HG03571 (cell line): Measurements from ENCODE around the gene TMED6.
"Not testable (repeated sequence)": the region's sequence is repeated elsewhere in the genome, so short reads cannot be mapped to it uniquely, and the experiment has no call there.

Source experiments
- ATAC-seq: cut with Tn5 transposase; IDR thresholded peaks from one replicate; pipeline ENCODE4 v1.9.1; 2021; ENCODE audit not compliant: unreplicated experiment

TMED6 gene

DNA sequence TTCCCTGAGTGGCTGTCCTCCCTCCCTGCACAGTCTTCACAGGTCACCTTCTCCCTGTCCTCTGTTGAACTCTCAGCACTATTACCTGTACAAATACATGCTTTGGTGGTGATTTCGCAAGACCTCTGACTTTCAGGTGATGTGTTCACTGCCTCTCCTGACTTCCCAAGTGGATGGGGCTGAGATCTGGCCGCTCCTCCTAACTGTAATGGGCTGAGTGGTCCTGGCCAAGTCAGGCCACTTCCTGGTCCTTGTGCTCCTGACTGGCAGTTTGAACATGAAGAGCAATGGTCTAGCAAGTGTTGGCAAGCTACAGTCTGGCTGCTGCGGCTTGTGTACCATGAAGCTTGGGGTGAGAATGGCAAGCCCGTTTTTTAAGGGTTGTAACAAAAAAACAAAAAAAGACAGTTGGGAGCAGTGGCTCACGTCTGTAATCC, 11.7 kb upstream of the TMED6 start:
- no peak for ATAC-seq

DNA sequence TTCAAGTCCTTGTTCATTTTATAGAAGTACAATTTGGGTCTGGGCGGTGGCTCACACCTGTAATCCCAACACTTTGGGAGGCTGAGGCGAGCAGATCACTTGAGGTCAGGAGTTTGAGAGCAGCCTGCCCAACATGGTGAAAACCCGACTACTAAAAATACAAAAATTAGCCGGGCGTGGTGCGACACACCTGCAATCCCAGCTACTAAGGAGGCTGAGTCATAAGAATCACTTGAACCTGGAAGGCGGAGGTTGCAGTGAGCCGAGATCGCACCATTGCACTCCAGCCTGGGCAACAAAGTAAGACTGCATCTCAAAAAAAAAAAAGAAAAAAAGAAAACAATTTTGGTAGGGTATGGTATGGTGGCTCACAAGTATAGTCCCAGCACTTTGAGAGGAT, 8.5 kb upstream of the TMED6 start:
- not testable (repeated sequence) for ATAC-seq

DNA sequence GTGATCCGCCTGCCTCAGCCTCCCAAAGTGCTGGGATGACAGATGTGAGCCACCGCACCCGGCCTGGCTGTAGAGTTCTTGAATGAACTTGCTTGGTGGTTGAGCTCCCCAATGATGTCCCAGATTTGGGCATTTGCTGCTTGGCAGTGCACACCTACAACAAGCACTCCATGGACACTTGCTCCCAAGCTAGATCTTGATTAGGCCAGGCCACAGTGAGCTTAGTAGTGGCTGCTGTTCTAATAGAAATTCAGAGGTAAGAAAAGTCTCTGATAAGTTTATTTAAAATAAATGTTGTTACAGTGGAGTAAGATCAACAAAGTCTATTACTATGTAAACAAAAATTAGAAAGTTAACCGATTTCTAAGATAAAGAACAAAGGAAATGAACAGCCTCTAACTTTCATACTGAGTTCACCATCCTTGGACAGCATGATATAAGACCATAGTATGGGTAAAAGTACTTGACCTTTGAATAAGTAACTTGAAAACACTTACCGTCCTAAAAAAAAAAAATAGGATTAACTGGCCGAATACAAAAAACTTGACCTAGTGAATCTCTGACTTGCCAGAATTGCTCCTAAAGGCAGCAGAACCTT, 951 bp downstream of the TMED6 start:
- no peak for ATAC-seq

DNA sequence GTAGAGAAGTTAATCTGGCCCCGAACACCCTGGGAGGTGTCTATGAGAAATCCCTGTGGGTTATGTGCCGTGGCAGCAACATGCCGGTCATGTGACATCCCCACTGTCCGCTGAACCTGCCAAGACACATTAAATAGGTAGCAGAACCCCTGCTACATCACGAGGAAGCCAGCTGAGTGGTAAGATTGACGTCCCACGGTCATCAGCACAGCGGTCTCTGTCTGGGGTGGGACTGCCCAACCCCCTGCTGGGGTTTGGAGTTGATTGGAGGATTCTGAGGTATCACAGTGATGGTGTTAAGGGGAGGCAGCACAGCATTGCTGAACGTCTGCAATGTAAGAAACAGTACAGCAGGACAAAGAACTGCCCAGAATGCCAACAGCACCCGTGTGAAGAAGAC, 2.0 kb downstream of the TMED6 start:
- ATAC-seq = no peak

DNA sequence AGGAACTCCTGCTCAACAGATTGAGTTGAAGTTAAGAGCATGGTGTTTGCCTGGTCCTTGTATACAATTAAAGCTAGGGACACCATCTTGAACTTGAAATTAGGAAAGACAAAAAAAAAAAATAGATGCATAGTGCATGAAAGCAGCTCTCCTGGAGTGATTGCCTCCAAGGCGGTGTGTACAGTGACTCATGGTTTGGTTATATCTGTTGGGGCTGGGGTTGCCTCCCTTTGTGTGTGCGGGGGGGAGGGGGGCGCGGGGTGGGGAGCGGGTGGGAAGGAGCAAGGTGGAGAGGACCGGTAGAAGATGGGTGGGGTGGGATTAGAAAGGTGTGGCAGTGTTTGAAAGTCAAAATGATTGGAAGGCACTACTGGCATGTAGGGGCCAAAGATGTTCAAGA, 3.4 kb downstream of the TMED6 start:
- ATAC-seq = no peak

DNA sequence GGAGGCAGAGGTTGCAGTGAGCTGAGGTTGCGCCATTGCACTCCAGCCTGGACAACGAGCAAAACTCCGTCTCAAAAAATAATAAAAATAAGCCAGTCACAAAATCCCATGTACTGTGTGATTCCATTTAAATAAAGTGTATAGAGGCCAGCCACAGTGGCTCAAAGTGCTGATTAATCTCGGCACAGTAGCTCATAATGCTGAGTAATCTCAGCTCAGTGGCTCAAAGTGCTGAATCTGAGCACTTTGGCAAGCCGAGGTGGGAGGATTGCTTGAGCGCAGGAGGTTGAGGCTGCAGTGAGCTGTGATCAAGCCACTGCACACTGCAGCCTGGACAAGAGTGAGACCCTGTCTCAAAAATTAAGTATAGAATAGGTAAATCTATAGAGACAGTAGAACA, 4.9 kb downstream of the TMED6 start:
- ATAC-seq = no peak

DNA sequence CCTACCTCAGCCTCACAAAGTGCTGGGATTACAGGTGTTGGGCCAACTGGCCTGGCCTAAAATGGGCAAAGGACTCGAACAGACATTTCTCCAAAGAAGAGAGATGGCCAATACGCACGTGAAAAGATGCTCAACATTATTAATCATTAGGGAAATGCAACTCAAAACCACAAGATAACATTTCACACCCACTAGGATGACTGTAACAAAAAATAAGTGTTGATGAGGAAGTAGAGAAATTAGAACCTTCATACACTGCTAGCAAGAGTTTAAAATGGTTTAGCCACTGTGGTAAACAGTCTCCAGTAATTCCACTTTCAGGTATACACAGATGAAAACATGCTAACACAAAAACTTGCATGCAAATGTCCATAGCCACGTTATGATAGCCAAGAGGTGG, 5.7 kb downstream of the TMED6 start:
- no peak for ATAC-seq

DNA sequence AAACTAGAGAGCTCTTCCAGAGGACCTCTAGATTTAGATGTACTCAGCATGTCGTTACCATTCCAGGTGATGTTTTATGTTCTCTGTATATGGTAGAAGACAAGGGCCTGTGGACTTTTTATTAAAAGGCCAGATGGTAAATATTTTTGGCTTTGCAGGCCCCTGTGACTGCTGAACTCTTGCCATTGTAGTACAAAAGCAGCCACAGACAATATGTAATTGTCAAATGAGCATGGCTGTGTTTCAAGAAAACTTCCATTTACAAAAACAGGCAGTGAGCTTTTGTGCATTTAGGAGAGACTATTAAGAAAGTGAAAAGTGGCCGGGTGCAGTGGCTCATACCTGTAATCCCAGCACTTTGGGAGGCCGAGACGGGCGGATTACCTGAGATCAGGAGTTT, 7.4 kb downstream of the TMED6 start:
- no peak for ATAC-seq

DNA sequence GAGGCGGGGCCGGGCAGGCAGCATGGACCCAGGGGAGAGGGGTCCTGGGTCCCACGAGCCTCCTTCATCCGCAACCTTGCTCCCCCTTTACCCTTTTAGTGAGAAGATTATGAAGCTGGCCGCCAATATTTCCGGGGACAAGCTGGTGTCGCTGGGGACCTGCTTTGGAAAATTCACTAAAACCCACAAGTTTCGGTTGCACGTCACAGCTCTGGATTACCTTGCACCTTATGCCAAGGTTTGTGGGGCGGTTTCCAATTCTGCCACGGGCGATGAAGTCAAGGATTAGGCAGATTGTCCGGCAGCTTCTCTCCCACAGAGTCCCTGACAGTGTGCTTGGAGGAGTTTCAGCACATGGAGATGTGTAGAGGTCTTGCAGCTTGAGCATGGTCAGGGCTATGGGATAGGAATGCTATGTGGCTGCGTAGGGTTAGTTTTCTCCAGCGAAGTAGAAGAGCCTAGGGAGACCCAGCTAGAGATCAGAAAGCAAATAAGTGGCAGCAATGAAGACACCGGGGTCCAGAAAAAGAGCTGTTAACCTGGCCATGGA, 11.4 kb downstream of the TMED6 start:
- ATAC-seq = no peak

DNA sequence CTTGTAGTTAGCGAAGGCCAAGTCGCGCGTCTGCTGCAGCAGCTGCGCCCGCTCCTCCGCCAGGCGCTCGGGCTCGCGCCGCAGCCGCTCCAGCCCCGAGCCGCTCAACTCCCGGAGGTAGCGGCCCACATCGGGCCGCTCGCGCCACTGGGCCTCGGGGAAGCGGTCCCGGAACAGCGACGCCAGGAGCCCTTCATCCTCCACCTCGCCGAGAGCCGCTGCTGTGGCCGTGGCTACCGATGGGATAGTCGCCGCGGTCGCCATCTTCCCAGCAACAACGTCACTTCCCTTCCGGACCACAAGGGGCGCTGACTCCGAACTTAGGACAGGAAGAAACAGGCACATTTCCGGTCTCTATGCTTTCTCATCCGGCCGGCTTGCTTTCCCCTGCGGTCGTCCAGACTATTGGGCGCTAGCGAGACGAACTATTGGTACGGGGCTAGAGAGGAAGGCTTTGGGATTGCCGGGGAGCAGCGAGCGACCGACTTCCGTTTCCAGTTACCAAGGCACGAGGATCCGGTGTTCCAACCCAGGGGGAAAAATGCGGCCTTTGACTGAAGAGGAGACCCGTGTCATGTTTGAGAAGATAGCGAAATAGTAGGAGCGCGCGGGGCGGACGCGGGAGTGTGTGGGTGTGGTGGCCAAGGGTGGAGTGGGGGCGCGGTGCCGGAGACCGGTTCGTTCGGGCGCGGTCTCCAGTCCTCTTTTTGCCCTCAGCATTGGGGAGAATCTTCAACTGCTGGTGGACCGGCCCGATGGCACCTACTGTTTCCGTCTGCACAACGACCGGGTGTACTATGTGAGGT, 12.1 kb downstream of the TMED6 start, which contains the start of the genes COG8 and NIP7:
Gene COG8 (minus strand): TSS at position 276 of the 806 bp plus-strand sequence. CDS start 12 bp downstream, at position 264.
Gene NIP7 (plus strand): TSS at position 484 of the 806 bp plus-strand sequence. CDS start 58 bp downstream, at position 542.
- ATAC-seq = peak; percentile 86

DNA sequence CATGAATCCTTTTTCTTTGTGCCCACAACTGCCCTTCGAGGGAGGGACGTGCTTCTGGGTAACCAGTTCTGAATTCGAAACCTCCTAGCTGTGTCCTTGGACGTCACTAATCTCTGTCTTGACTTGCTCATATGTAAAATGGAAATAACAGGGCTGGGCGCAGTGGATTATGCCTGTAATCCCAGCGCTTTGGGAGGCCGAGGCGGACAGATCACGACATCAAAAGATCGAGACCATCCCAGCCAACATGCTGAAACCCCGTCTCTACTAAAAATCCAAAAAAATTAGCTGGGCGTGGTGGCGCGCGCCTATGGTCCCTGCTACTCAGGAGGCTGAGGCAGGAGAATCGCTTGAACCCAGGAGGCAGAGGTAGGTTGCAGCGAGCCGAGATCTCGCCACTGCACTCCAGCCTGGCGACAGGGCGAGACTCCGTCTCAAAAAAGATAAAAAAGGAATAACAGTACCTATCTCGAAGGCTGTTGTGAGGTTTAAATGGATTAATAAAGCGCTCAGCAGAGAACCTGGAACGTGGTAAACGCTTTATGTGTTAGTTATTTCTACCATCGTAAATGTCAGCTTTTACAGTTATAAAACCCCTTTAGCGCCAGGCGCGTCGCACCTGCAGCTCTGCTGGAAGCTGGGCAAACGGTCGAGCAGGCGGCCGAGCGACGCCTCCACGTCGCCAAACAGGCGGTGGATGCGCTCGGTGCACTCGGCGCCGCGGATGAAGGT, 12.9 kb downstream of the TMED6 start:
- ATAC-seq = no peak

DNA sequence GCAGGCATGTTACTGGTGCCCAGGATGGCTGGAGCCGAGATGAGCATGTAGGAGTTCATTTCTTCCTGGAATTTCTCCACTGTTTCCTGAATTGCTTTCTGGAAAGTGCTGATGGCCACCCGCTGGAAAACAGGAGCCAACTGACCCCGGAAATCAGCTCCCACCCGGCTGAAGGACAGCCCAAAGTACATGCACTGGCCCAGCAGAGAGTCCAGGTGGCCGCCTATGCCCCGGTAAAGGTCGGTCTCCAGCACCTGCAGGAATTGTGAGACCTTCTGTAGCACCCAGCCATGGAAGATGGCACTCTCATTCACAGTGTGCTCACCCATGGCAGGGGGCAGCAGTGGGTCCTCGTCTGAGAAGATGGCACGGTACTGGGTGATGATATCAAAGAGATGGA, 16.9 kb downstream of the TMED6 start:
- no peak for ATAC-seq

DNA sequence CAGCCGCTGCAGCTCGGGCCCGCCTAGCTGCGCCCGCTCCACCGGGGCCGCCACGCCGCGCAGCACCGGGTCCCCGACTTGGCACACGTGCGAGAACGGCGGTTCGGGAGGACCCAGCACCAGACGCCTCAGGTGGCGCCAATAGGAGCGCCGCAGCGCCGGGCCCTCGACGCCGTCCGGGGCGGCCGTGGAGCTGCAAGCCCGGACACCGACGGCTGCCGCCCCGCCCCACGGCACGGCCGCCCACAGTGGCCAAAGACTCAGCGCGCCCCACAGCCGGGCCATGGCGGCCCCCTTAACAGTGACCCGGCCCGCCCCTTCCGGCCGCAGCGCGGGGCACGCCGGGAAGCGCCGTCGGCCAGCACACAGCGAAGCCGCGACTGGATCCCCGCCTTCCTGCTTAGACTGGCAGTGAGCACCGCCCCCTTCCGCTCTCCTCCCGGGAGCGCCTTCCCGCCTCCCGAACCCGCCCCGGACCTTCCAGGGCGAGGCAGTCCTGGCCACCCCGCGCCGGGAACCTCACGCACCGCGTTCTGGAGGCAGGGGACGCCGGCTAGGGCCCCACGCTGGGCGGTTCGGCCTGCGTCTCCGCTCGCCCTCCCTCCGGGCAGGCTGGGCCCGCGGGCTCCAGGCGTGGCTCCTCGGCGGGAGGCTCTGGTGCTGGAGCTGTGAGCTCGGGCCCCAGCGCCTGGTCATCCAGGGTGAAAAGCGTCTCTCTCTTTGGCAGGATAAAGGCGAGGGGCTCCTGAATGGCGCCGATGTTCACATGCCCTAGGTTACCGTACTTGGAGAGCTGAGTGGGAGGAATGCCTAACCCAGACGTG, 21.1 kb downstream of the TMED6 start, which contains the start of gene PDF:
Gene PDF (minus strand): TSS at position 303 of the 824 bp plus-strand sequence. CDS start 18 bp downstream, at position 285.
- peak; percentile 91 for ATAC-seq

DNA sequence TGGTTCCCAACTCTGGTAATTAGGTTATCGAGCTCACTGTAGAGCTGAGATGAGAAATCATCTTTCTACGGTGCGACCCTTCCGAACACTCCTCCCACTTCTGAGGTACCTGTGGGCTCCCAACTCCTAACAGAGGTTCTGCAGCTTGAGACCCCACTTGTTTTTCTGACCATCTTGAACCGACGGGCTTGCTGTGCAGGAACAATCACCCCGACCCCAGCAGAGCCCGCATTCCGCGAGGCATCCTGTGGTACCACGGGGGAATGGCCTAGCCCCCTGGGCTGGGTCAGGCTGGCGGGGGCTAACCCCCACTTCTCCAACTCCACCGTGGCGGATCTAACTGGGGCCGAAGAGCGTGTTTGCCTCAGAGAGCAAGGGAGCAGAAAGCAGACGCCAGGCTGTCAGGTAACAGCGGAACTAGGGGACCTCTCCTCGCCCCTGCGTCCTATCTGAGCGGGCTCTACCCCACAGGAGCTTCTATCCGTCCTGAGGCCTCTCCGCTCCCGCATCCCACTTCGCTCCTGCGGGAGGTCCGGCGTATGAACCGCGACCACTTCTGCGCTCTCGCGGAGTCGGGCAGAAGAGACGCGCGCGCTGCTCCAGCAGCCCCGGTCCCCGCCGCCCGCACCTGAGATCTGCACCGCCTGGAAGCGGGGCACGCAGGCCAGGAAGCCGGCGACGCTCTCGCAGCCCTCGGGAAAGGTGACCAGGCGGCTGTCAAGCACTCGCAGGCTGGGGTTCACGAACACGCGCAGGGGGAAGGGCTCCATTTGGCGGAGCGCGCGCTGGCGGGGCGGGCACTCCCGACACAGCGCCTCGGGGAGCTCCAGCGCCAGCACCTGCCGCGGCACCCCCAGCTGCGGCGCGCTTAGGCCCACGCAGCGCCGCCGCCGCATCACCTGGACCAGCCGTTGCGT, 22.0 kb downstream of the TMED6 start:
- ATAC-seq = peak; percentile 22

DNA sequence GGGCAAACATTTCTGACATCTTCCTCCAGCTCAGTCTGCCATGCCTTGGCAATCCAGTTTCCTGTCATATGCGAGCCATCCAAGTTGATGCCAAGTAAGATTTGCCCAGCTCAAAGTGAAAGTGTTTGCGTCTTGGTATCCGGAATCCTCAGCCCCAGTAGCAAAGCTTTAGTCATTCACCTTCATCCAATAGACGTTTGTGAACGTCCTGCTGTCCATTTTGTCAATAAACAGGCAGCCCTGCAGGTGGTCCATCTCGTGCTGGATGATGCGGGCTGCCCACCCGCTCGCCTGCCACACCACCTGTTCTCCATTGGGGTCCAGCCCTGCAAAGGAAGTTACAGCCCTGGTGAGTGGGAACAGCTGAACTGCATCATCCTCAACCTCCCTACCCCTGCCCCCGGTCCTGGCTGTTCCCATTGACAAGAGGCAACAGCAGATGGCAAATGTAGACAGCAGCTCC, 22.7 kb downstream of the TMED6 start:
- no peak for ATAC-seq

DNA sequence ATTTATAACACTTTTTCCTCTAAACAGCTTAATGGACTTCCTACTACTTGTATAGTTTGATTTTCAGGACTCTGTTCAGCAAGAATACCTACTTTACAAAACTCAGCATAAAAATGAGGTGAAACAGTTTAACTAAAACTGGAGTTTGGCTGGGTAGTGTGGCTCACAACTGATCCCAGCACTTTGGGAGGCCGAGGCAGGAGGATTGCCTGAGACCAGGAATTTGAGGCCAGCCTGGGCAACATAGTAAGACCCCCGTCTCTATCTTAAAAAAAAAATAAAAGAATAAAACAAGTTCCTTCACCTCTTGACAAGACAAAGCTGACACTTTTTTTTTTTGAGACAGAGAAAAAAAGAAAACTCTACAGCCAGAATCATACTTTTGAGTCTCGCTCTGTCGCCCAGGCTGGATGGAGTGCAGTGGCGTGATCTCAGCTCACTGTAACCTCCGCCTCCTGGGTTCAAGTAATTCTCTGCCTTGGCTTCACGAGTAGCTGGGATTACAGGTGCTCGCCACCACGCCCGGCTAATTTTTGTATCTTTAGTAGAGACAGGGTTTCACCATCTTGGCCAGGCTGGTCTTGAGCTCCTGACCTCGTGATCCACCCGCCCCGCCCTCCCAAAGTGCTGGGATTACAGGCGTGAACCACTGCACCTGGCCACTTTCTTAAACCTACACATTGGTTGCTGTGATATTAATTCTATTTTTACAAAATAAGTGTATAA, 23.8 kb downstream of the TMED6 start:
- ATAC-seq = no peak

DNA sequence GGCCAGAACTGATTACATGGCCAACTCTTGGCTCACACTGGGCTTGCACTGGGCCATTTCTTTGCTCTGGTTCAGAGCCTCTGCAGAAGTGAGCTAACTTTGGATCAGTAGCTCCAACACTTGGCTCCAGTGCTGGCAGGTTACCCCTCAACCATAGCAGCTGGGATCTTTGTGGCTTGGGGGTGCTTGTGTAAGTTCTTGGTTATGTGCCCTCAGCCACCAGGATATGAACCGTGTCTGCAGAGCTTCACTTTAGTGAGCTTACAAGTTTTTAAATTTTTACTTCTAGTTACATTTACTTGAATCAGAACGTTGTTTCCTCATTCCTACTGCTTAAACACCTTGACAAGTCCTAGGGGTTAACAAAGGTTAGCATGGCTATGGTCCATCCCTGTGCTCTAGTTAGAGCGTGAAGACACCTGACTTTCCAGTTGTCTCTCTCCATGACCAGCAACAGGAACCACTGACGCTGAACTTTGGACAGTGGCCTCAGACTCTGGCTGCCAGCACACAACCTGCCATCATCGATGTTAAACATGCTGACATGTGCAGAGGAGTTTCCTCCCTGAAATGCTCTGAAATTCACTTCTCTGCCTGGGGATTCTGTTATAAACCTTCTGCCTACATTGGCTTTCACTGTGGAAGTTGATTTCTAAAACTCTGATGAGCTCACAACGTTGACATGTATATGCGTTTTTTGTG, 25.3 kb downstream of the TMED6 start:
- no peak for ATAC-seq

DNA sequence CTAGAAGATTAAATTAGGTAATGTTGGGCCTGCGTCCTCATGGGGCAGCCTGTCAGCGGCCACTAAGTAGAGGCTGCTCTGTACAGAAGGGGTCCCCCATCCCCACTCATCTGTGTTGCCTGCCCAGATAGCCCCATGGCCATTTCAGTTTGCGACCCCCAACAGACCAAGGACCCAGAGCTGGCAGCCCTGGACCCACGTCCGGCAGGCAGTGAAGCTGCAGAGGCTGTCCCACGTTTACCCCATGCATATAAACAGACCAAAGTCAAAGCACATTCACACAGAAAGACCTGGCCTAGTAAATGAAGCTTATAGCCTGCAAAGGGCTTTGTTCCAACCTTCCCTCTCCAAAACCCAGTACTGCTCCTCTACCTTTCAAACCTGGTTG, 25.8 kb downstream of the TMED6 start:
- no peak for ATAC-seq
